Measurements from ENCODE around the gene LETM1.

The LETM1 gene

DNA sequence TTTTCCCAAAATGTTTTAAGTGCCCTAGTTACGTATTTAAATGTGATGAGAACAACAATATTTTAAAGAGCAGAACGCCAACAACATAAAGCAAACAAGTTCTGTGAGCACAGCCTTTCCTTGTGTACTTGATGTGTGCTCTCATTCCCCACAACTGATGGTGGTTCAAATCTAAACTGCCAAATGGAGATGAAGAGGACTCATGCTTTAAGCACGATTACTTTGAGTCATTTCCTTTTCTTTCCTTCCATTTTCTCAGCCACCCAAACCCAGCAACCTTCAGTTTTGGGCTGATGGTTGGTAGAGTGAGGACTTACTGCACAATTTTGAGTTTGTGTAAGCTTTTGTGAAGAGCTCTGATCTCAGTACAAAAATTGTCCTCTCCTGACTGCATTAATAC, 16.9 kb upstream of the LETM1 start:
- peak; percentile 65 for DNase-seq (ENCODE audit: low spot score)

DNA sequence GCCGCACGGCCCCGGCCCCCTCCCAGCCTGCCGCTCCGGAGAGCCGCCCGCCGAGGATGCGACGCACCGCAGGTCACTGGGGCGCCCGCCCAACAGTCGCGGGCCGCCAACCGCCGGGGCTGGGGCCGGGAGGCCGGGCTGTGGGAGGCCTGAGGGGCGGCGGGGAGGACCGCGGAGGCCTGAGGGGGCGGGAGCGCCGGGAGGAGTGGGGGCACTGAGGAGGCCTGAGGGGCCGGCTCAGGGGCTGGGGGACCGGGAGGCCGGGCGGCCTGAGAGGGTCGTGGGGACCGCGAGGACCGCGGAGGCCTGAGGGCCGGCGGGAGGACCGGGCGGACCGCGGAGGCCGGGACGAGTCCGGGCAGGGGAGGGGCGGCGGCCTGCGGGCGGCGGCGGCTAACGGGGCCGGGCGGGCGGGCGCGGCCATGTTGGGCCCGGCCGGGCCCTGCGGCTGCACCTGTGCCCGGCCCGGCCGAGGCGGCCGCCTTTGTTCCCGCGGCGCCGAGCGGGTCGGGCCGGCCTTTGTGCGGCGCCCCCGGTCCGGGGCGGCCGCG, 15.6 kb upstream of the LETM1 start:
- DNase-seq (ENCODE audit: low spot score), result peak; percentile 70

DNA sequence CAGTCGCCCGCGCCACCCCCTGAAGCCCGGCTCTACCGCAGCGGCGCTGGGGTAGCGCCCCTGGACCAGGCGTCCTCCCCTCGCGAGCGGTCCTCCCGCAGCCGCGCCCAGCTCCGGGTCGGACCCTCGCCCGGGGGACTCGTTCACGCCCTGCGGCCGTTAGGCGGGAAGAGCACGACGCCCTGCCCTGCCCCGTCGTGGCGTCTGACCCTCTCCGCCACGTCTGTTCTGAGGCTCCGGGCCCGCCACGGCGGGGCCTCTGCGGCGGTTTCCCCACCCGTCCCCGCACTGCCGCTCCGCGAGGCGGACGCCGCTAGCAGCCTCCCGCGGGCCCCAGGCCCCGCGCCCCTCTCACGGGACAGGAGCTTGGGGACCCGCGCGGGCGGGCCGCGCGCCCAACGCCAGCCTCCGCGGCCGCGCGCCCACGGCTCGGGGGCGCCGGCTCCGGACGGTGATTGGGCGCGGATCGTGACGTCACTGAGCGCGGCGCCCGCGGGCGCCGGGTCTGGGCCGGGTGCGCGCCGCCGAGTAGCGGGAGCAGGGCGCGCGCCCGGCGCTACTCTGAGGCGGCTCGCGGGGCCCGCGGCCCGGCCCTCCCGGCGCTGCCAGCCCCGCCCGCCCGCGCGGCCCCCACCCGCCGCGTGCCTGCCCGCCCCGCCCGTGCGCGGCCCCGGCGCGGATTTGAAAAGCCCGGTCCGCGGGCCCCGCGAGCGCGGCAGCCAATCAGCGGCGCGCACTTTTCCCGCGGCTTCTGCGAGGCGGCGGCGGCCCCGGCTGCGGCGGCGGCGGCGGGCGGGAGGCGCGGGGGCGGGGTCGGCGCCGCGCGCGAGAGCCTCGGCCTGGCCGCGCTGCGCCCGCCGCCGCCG, 14.9 kb upstream of the LETM1 start, which contains the start of gene NSD2:
Gene NSD2, plus strand, starts transcription at position 816 of the 866 bp plus-strand sequence. CDS start 29,262 bp downstream, outside the sequence.
- DNase-seq (ENCODE audit: low spot score), result peak; percentile 98

DNA sequence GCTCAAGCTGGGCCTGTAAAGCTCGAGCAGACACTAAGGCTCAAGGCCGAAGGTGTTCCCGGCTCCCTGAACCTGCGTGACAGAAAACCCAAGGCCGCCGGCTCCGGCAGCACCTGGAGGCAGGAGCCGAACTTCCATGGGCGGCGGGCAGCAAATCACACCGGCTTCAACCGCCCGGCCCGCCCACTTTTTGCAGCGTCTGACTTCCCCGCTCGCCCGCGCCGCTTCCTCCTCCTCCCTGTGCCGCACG, 14.3 kb upstream of the LETM1 start:
- DNase-seq (ENCODE audit: low spot score), result peak; percentile 83

DNA sequence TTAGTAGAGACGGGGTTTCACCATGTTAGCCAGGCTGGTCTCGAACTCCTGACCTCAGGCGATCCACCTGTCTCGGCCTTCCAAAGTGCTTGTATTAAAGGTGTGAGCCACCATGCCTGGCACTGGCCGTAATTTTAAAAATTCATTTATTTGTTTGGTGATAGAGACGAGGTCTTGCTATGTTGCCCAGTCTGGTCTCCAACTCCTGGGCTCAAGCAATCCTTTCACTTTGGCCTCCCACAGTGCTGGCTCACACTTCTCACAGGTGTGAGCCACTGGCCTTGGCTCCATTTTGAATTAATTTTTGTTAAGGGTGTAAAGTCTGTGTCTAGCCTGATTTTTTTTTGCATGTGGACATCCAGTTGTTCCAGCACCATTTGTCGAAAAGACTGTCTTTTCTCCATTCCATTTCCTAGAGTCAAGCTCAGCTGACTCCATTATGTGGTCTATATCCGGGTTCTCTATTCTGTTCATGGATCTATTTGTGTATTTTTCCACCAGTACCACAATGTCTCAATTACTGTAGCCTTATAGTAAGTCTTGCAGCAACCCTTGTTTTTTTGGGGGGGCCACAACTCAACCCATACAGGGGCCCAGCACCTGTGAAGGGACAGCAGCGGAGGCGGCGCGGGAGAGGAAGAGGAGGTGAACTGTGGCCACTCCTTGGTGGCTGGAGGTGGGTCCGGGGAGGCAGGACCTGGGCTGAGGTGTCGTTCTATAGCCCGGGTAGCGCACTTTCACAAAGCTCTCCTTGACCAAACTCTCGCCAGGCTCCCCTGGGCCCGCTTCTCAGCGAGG, 13.8 kb upstream of the LETM1 start:
- no peak for DNase-seq (ENCODE audit: low spot score)

DNA sequence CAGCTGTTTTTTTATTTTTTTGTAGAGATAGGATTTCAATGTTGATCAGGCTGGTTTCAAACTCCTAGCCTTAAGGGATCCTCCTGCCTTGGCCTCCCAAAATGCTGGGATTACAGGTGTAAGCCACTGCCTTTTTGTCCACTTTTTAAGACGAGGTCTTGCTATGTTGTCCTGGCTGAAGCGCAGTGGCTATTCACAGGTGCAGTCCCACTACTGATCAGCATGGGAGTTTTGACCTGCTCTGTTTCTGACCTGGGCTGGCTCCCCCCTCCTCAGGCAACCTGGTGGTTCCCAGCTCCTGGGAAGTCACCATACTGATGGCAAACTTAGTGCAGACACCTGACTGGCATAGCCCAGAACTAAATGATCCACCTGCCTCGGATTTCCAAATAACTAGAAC, 13.0 kb upstream of the LETM1 start:
- DNase-seq (ENCODE audit: low spot score), result no peak

DNA sequence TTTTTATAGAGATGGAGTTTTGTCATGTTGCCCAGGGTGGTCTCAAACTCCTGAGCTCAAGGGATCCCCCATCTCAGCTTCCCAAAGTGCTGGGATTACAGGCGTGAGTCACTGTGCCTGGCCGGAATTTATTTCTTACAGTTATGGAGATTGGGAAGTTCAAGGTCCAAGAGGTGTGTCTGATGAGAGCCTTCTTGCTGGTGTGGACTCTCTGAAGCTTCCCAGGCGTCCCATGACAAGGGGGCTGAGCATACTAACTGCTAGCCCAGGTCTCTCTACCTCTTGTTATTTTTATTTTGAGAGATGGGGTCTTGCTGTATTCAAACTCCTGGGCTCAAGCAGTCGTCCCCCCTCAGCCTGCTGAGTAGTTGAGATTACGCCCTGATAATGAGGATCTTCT, 12.3 kb upstream of the LETM1 start:
- no peak for DNase-seq (ENCODE audit: low spot score)

DNA sequence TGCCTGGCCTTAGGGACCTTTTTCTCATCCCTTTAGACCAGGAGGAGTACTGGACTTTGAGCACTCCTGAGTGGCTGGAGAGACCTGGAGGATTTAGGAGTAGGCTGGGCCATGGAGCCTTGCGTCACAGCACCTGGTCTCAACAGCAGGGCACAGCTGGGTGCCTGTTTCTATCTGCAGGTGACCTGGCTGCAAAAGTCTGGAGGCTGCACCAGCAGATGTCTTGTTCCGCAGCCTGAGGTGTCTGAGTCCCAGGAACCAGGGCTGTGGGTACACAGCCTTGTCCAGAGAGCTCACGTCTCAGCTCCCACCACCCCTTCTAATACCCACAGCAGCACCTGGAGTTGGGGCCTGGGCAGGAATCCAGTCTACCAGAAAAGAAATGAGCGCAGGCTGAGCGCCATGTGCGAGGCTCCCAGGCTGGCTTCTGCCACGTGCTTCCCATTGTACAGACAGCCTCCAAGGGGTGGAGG, 10.3 kb upstream of the LETM1 start:
- DNase-seq (ENCODE audit: low spot score), result no peak

DNA sequence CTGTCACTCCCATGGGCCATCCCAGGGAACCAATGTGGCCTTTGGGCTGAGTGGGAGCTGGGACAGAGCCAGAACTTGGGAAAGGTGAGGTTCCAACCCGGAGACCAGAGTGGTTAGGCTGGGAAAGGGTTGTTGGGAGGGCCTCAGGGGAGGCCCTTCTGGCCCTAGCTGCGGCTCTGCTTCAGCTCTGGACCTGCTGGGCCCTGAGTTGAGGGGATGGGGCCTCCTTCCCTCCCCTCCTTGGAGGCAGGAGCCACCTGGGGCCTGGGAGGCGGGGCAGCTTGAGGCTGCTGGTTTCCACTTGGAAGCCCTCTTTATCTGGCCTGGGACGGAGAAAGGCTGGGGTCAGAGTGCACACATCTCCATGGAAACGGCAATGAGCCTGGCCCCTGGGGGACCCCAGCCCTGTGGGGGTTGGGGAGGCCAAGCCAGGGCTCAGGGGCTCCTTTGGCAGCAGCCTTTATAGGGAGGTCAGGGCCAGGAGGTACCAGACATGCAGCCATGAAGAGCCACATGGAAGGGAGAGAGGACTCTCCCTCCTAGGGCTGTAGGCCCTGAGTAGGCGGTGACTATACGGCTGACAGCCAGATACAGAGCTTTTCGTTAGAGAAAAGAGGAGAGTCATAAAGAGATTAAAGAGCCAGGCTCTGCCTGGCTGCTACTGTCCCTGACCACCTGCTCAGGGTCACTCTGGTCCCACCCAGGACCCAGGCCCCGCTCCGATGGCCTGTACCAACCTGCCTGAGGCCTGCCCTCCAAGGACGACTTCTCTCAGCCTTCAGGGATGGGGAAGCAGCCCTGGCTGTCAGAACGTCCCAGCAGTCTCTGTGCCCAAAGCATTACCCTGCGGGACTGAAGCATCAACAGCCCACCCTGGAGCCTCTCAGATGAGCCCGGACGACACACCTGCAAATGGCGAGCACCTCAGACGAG, 8.4 kb upstream of the LETM1 start:
- DNase-seq (ENCODE audit: low spot score), result no peak

DNA sequence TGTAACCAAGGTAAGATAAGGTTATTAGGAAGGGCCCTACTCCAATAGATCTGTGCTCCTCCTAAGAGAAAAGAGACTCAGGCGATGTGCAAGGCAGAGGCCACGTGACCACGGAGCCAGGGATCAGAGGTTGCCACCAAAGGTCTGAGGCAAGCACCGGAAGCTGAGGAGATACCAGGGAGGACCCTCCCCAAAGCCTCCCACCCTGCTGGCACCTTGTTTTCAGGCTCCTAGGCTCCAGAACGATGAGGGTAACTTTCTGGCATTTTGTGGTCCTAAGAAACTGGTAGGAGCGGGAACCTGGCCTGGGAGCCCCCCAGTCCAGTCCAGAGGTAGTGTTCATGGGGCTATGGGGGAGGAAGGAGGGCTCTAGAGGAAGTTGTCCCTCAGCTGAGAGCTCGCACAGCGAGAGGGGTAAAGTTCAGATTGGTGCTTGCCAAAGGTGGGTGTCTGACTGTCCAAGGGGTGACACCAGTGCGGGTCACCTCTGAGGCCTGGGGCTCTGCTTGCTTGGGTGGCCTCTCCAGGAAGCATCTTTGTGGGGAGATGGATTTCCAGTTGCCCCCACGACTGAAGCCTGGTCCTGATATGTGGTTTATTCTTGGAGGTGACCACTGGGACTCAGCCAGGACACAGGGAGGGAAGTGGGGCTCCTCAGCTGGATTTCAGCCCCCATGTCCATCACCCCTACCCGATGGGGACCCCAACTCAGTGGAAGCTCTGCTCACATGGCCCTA, 7.5 kb upstream of the LETM1 start:
- no peak for DNase-seq (ENCODE audit: low spot score)

DNA sequence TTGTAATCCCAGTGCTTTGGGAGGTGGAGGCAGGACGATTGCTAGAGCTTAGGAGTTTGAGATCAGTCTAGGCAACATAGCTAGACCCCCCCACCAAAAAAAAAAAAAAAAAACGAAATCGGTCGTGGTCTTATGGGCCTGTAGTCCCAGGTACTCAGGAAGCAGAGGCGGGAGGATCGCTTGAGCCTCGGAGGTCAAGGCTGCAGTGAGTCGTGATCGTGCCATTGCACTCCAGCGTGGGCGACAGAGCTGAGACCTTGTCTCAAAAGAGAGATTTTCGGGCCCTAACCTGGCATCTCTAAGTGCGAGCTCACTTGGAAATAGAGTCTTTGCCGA, 7.0 kb upstream of the LETM1 start:
- no peak for DNase-seq (ENCODE audit: low spot score)

DNA sequence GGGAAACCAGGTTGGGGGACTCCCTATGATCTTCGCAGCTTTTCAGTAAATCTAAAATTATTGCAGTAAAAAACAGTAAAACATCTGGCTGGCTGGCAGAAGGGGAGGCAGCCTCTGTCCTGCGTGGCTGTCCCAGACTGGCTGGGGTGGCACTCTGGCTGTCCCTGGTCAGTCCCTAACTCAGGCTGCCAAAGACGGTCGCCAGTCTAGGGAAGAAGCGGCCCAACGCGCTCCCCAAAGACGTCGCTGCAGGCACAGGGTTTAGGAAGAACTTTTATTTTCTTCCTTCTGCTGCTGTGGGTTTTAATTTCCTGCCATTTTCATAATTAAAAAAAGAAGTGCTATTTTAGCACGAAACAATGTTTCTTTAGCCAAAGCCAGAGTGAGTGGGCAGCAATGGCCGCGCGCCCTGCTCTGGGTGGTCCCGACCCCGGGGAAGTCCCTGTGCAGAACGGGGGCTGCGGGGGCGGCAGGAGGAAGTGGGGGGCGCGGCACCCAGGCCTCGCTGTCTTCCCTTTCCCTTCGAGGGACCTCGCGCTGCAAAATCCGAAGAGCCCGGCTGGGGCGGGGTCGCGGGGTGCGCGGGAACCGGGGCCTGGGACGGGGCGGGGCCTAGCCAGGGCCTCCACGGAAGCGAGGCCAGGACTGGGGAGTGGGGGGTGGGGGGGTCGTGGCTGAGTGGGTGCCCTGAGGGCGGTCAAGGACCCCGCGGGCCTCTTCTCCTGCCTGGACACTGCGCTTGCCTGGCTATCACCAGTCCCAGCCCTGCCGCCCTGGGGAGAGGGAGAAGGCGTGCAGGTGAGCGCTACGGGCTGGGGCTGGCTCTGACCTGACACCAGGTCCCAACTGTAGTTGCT, 6.3 kb upstream of the LETM1 start:
- DNase-seq (ENCODE audit: low spot score), result no peak

DNA sequence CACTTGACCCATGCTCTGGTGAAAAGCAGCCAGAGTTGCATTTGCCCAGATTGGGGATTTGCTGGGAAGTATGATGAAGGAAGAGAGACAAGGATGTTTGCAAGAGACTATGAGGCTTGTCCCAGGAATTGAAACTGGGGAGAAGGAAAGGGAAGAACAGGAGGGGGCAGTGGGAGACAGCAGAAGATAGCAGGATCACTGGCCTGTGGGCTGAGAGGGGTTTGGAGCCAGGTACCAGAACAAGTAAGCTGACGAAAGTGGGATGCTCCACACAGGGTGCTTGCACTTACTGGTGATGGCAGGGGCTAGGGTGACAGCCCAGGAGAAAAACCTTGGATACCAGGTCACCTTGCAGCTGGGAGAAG, 3.4 kb upstream of the LETM1 start:
- DNase-seq (ENCODE audit: low spot score), result no peak

DNA sequence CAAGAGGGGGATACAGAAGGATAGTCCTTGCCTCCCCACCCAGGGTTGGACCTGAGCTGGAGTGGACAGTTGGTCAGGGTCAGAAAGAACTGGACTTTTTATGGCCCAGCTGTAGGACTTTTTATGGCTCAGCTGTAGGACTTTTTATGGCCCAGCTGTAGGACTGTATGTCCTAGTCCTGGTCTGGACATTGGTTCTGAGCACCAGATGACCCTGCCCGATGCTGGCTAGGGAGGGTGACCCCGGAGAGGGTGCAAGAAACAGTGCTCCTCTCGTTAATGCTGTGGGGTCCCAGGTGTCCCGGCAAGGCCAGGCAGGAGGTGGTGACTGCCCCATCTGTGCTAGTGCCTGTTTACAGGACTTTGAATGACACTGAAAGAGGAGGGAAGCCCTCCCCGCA, 2.0 kb upstream of the LETM1 start:
- no peak for DNase-seq (ENCODE audit: low spot score)

DNA sequence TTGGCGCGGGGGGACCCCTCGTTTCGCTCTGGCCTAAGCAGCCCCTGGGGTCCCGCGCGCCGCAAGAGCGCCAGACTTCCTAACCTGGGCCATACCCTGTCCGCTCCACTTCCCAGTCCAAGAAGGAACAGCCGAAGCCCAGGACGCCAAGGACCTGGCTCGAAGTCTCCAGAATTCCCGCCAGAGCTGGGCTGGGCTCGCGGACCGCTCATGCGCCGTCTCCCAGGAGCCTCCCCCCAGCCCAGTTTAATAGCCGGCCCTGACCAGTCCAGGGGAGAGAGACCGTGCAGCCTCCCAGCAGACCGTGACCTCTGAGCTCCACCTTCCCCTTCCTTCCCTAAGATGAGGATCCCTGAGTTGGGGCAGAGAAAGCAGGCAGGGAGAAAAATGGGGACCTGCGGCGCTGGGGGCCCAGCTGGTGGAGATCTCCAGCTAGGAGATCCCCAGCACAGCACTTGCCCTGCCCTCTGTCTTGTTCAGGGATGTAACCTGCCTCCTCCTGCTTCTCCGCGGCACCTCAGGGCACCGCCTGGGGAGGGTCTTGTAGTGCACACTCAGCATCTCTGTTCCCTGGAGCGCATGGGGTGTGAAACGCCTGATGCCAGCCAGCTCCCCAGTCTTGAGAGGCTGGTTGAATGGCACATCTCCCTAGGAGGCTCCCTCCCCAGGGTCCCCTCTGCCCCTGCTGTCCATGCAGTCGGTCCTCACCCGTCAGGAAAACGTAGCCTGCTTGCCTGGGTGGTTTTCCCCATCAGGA, 1.2 kb upstream of the LETM1 start:
- DNase-seq (ENCODE audit: low spot score), result peak; percentile 62

DNA sequence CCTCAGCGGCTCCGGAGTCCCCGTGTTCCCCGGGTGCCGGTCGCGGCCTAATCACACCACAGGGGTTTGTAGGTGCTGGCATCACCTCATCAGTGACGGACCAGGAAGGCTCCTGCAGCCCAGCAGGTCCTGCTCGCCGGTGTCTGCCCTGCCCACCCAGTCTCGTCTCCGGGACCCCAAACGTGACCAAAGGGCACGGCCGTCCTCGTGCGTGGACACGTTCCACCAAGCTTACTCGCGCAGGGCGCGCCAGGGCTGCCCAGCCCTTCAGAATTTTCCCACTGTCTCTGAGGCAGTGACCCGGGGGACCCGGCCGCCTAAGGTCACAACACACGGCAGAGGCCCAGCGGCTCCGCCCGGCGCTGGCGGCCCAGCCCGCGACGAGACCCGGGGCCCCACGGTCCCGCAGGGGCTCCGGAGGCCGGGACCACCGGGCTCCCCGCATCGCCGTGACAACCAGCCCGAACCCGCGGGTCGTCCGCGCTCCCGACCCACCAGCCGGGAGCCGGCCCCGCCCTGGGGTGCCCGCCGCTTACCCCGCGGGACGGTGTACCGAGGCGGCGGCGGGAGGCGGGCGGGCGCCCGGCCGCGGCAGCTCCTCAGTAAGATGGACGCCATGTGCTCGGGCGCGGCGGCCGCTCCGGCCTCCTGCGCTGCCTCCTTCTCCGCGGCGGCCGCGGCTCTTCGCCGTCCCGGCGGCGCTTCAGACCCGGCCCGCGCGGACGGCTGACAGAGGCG, 454 bp downstream of the LETM1 start:
- DNase-seq (ENCODE audit: low spot score), result no peak

DNA sequence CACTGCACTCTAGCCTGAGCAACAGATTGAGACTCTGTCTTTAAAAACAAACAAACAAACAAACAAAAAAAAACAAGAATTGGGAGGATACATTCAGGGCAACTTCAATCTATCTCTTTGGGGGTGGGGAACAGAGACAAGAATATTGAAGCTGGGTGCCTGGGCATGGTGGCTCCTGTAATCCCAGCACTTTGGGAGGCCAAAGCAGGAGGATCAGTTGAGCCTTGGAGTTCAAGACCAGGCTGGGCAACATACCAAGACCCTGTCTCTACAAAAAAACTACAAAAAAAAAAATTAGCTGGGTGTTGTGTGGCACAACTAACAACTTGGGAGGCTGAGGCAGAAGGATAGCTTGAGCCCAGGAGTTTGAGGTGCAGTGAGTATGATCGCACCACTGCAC, 1.2 kb downstream of the LETM1 start:
- DNase-seq (ENCODE audit: low spot score), result no peak

DNA sequence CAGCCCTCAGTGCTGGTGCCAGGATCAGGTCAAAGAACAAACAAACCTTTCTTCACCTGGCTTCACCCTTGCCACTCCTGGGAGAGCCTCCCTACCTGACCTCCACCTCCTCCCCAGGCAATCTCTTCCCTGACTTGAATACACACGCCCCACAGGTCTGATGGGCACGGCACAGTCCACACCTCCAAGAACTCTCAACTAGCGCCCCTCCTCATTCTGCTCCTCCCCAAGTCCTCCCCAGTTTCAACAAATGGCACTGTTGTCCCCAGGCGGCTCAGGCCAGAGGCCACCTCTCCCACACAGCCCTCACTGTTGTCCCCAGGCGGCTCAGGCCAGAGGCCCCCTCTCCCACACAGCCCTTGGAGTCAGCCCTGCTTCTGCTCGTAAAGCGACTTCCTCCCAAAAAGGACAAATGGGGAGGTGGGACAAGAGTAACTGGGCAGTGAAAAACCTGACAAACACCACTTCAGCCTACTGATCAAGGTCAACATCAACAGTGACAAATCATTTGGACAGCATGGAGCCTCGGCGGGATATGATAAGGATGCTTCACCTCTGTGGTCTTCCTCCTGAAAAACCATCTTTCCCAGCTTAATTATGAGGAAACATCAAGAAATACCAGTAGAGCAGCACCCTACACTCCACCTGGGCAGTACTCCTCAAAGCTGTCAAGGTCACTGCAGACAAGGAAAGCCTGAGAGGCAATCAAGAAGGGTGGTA, 2.9 kb downstream of the LETM1 start:
- no peak for DNase-seq (ENCODE audit: low spot score)

All from AG08396 (cell line).